Measurements from ENCODE around the gene FES.

Gene FES

GRCh38 chr15:90871139-90871715 lies 13.1 kb upstream of the FES start:
- TF ChIP-seq EZH2phosphoT487 (IDR thresholded peaks at IDR 0.05; ENCODE audit: borderline replicate concordance, low read length) (no peak), CTCF (IDR thresholded peaks at IDR 0.05; ENCODE audit: low read depth, low read length, poor library complexity, severe bottlenecking) (no peak)
- Histone ChIP-seq H3K27me3 (ENCODE audit: control insufficient read depth, low read length) (0 out of 2 replicates have a peak, but pooled peaks cover 2% of the 10 kb centered on the region), H3F3A (ENCODE audit: control insufficient read depth, insufficient read depth) (peaks cover 15% of the 10 kb centered on the region), H3K27ac (ENCODE audit: low read depth, low read length) (no peak overlapping the region), H3K4me1 (ENCODE audit: control insufficient read depth, low read length) (peaks cover 32% of the 10 kb centered on the region), H3K9me2 (replicated peaks; ENCODE audit: control insufficient read depth, low read length) (no peaks in the 10 kb centered on the region), H3K9me3 (ENCODE audit: control insufficient read depth, insufficient read depth, low read length) (no peaks in the 10 kb centered on the region), H3K79me2 (ENCODE audit: control insufficient read depth, low read length) (peaks cover 36% of the 10 kb centered on the region), H3K36me3 (ENCODE audit: control insufficient read depth, low read length) (peaks cover under 1% of the 10 kb centered on the region; the same call in 1 of the 2 replicates), H3K4me2 (ENCODE audit: low read length) (peak overlapping the region; percentile 99), H4K20me1 (ENCODE audit: control insufficient read depth, insufficient read depth, low read depth, low read length) (0 out of 2 replicates have a peak, but pooled peaks cover 5% of the 10 kb centered on the region), H3K4me3 (ENCODE audit: low read length) (peak overlapping the region; percentile 98)

GRCh38 chr15:90871716-90872485 lies 12.4 kb upstream of the FES start:
- Histone ChIP-seq H3K9me3 (ENCODE audit: control insufficient read depth, insufficient read depth, low read length) (no peaks in the 10 kb centered on the region), H4K20me1 (ENCODE audit: control insufficient read depth, insufficient read depth, low read depth, low read length) (0 out of 2 replicates have a peak, but pooled peaks cover 5% of the 10 kb centered on the region), H3K36me3 (ENCODE audit: control insufficient read depth, low read length) (peaks cover 7% of the 10 kb centered on the region; the same call in 1 of the 2 replicates), H3K4me1 (ENCODE audit: control insufficient read depth, low read length) (peaks cover 32% of the 10 kb centered on the region), H3K79me2 (ENCODE audit: control insufficient read depth, low read length) (peaks cover 36% of the 10 kb centered on the region), H3K9me2 (replicated peaks; ENCODE audit: control insufficient read depth, low read length) (no peaks in the 10 kb centered on the region), H3F3A (ENCODE audit: control insufficient read depth, insufficient read depth) (peaks cover 15% of the 10 kb centered on the region), H3K4me3 (ENCODE audit: low read length) (peak overlapping the region; percentile 98), H3K27me3 (ENCODE audit: control insufficient read depth, low read length) (0 out of 2 replicates have a peak, but pooled peaks cover 2% of the 10 kb centered on the region), H3K4me2 (ENCODE audit: low read length) (peak overlapping the region; percentile 99), H3K27ac (ENCODE audit: low read depth, low read length) (peak overlapping the region; percentile 30; the same call in 1 of the 2 replicates)
- TF ChIP-seq CTCF (IDR thresholded peaks at IDR 0.05; ENCODE audit: low read depth, low read length, poor library complexity, severe bottlenecking) (no peak), EZH2phosphoT487 (IDR thresholded peaks at IDR 0.05; ENCODE audit: borderline replicate concordance, low read length) (no peak)

GRCh38 chr15:90872486-90873184 lies 11.7 kb upstream of the FES start:
- Histone ChIP-seq H3K36me3 (ENCODE audit: control insufficient read depth, low read length) (peaks cover 14% of the 10 kb centered on the region), H3K9me3 (ENCODE audit: control insufficient read depth, insufficient read depth, low read length) (no peaks in the 10 kb centered on the region), H4K20me1 (ENCODE audit: control insufficient read depth, insufficient read depth, low read depth, low read length) (0 out of 2 replicates have a peak, but pooled peaks cover 5% of the 10 kb centered on the region), H3K27ac (ENCODE audit: low read depth, low read length) (no peak overlapping the region; the same call in 1 of the 2 replicates), H3K4me1 (ENCODE audit: control insufficient read depth, low read length) (peaks cover 32% of the 10 kb centered on the region), H3K27me3 (ENCODE audit: control insufficient read depth, low read length) (no peaks in the 10 kb centered on the region), H3K79me2 (ENCODE audit: control insufficient read depth, low read length) (peaks cover 36% of the 10 kb centered on the region), H3K4me2 (ENCODE audit: low read length) (peak overlapping the region; percentile 99), H3F3A (ENCODE audit: control insufficient read depth, insufficient read depth) (peaks cover 15% of the 10 kb centered on the region), H3K4me3 (ENCODE audit: low read length) (peak overlapping the region; percentile 98), H3K9me2 (replicated peaks; ENCODE audit: control insufficient read depth, low read length) (no peaks in the 10 kb centered on the region)
- no peak for TF ChIP-seq CTCF (IDR thresholded peaks at IDR 0.05; ENCODE audit: low read depth, low read length, poor library complexity, severe bottlenecking)
- TF ChIP-seq EZH2phosphoT487 (IDR thresholded peaks at IDR 0.05; ENCODE audit: borderline replicate concordance, low read length) = no peak

Measured in DOHH2 (cell line).